PC-9 (cell line): ENCODE measurements around the gene LRRN4CL.
"Not testable (repeated sequence)": the region's sequence is repeated elsewhere in the genome, so short reads cannot be mapped to it uniquely, and the experiment has no call there.

Experiments used
- CTCF ChIP-seq: fragments of 200-600 bp; sonication (generic); conservative IDR thresholded peaks from 2 replicates; pipeline ENCODE4 v1.6.1; 2017; ENCODE audit warnings: mixed run types, antibody characterized with exemption, mild to moderate bottlenecking, moderate library complexity
- EZH2 ChIP-seq: fragments of 200-600 bp; sonication (generic); IDR thresholded peaks from 2 replicates; pipeline ENCODE4 v1.8.0; 2017; ENCODE audit warnings: antibody characterized with exemption, low read depth

GRCh38 chr11:62693624-62694023, 4.3 kb upstream of the LRRN4CL start:
- TF ChIP-seq CTCF, EZH2: not testable (repeated sequence)
